ENCODE measurements around the gene TGM2.

The TGM2 gene

GRCh38 chr20:38139156-38139912 lies 25.7 kb downstream of the TGM2 start:
- no peak overlapping the region for H3K9ac ChIP-seq (ENCODE audit: low read length)
- no peak overlapping the region for H3K4me2 ChIP-seq (ENCODE audit: low read length)
- peaks cover 52% of the 10 kb centered on the region for H3K36me3 ChIP-seq (replicated peaks; ENCODE audit: low read depth, low read length)
- H3K4me3 ChIP-seq (ENCODE audit: low read length) = no peak overlapping the region
- H3K9me3 ChIP-seq (ENCODE audit: insufficient read depth, low read length) = no peaks in the 10 kb centered on the region
- no peaks in the 10 kb centered on the region for H3K79me2 ChIP-seq (ENCODE audit: low read length)
- no peak overlapping the region for H2AFZ ChIP-seq (ENCODE audit: low read depth, low read length)
- no peaks in the 10 kb centered on the region for H4K20me1 ChIP-seq (ENCODE audit: insufficient read depth, low read length)
- H3K27me3 ChIP-seq (ENCODE audit: low read depth, low read length) = no peaks in the 10 kb centered on the region
- no peak for TF ChIP-seq EZH2phosphoT487 (IDR thresholded peaks at IDR 0.05; ENCODE audit: low read depth)
- no peak for TF ChIP-seq CTCF (IDR thresholded peaks at IDR 0.05; ENCODE audit: low read depth, low read length)
- no peak overlapping the region for H3K27ac ChIP-seq (ENCODE audit: low read length)
- H3K4me1 ChIP-seq (ENCODE audit: low read length) = no peaks in the 10 kb centered on the region

- no peak overlapping the region for H3K27ac ChIP-seq (ENCODE audit: low read length)
- H3K79me2 ChIP-seq (ENCODE audit: low read length) = no peaks in the 10 kb centered on the region
- H4K20me1 ChIP-seq (ENCODE audit: insufficient read depth, low read length) = no peaks in the 10 kb centered on the region
- H3K36me3 ChIP-seq (replicated peaks; ENCODE audit: low read depth, low read length) = peaks cover 48% of the 10 kb centered on the region
- TF ChIP-seq CTCF (IDR thresholded peaks at IDR 0.05; ENCODE audit: low read depth, low read length) (no peak), EZH2phosphoT487 (IDR thresholded peaks at IDR 0.05; ENCODE audit: low read depth) (no peak)
- no peaks in the 10 kb centered on the region for H3K4me1 ChIP-seq (ENCODE audit: low read length)
- H3K9ac ChIP-seq (ENCODE audit: low read length) = no peak overlapping the region
- H3K27me3 ChIP-seq (ENCODE audit: low read depth, low read length) = no peaks in the 10 kb centered on the region
- H2AFZ ChIP-seq (ENCODE audit: low read depth, low read length) = no peak overlapping the region
- H3K4me3 ChIP-seq (ENCODE audit: low read length) = no peak overlapping the region
- no peaks in the 10 kb centered on the region for H3K9me3 ChIP-seq (ENCODE audit: insufficient read depth, low read length)
- H3K4me2 ChIP-seq (ENCODE audit: low read length) = no peak overlapping the region
Observed at GRCh38 chr20:38138086-38138778, 26.8 kb downstream of the TGM2 start.

GRCh38 chr20:38137441-38138037 lies 27.5 kb downstream of the TGM2 start:
- no peak overlapping the region for H2AFZ ChIP-seq (ENCODE audit: low read depth, low read length)

More at GRCh38 chr20:38137441-38138037, 27.5 kb downstream of the TGM2 start:
- Histone ChIP-seq H3K79me2 (ENCODE audit: low read length) (no peaks in the 10 kb centered on the region), H4K20me1 (ENCODE audit: insufficient read depth, low read length) (no peaks in the 10 kb centered on the region), H3K4me3 (ENCODE audit: low read length) (no peak overlapping the region), H3K36me3 (replicated peaks; ENCODE audit: low read depth, low read length) (peaks cover 49% of the 10 kb centered on the region), H3K4me2 (ENCODE audit: low read length) (no peak overlapping the region), H3K27me3 (ENCODE audit: low read depth, low read length) (no peaks in the 10 kb centered on the region), H3K4me1 (ENCODE audit: low read length) (no peaks in the 10 kb centered on the region), H3K9ac (ENCODE audit: low read length) (no peak overlapping the region), H3K9me3 (ENCODE audit: insufficient read depth, low read length) (no peaks in the 10 kb centered on the region), H3K27ac (ENCODE audit: low read length) (no peak overlapping the region)
- no peak for TF ChIP-seq CTCF (IDR thresholded peaks at IDR 0.05; ENCODE audit: low read depth, low read length)
- no peak for TF ChIP-seq EZH2phosphoT487 (IDR thresholded peaks at IDR 0.05; ENCODE audit: low read depth)
